Colonic mucosa (tissue), 4 donors: Measurements from ENCODE around the gene GRK3. TPM values are rescaled to one million over a fixed set of nuclear protein-coding genes. Genes with fewer than 3 reads are reported as not detected.

ENCODE experiments used
- DNase-seq: peaks from one replicate; pipeline ENCODE4 v3.0.0-alpha.2; 2020
- H3K27ac ChIP-seq: fragments of 200-600 bp; one replicate; pipeline ENCODE4 v1.8.0; 2021
- H3K27me3 ChIP-seq: fragments of 200-600 bp; one replicate; pipeline ENCODE4 v1.8.0; 2021
- H3K36me3 ChIP-seq: fragments of 200-600 bp; one replicate; pipeline ENCODE4 v1.8.0; 2021
- H3K4me1 ChIP-seq: fragments of 200-600 bp; one replicate; pipeline ENCODE4 v1.8.0; 2021; ENCODE audit warnings: mild to moderate bottlenecking
- H3K4me3 ChIP-seq: fragments of 200-600 bp; one replicate; pipeline ENCODE4 v1.8.0; 2021
- H3K9ac ChIP-seq, 2 donors: one replicate each; pipeline ENCODE4 v1.7.0; 2013; ENCODE audit warnings: control low read depth in 2 of 2, low read depth in 2 of 2, low read length in 2 of 2
- H3K9me3 ChIP-seq: fragments of 200-600 bp; one replicate; pipeline ENCODE4 v1.8.0; 2021
- intact Hi-C: fragments of 100-400 bp; cut with DNase I; formaldehyde crosslinking; loops from one replicate; pipeline ENCODE4 v1.14.1; 2022
- total RNA-seq, 2 donors: library from RNA; stranded (reverse); fragmentation: NEBNext Ultra II Directional in 1 of 2; extraction: Animal tissue kit (Norgen Biotek cat#: 25700) in 1 of 2; gene quantifications; one replicate each; pipeline ENCODE4 v1.2.1, GENCODE V29; 2021
- TF ChIP-seq, protein P1 (sequence below): fragments of 200-600 bp; IDR thresholded peaks from one replicate; pipeline ENCODE4 v1.8.0; 2022; ENCODE audit warnings: antibody characterized with exemption, mild to moderate bottlenecking
- donor health status: healthy.
- donor health status: DM: no; HTN: no; CAD: no.
- donor health status: DM: no; HTN: no; CAD: no.

GRK3 gene
- total RNA-seq, 2 donors from 2014 or later: 2.9 to 5.3 TPM

DNA sequence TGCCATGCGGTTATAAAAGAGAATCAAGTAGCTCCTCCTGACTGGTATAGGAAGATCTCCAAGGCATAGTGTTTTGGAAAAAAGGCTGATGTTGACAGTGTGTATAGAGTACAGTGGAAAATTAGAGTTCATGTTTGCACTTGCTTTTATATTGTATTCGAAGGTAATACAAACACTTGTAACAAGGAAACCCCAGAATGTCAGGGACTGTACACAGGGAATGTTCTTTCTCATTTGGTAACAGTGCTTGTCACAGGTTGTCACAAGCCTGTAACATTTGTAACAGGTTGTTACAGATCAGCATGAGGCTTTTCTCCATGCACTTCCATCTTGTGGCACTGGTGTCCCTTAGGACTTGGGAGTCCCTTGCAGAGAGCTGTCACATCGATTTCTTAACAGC, 64.0 kb downstream of the GRK3 start:
- Histone ChIP-seq H3K4me3 (no peak overlapping the region), H3K4me1 (no peaks in the 10 kb centered on the region), H3K9me3 (no peaks in the 10 kb centered on the region), H3K9ac (no peak overlapping the region), H3K36me3 (no peaks in the 10 kb centered on the region), H3K27ac (no peak overlapping the region), H3K27me3 (no peaks in the 10 kb centered on the region)
- intact Hi-C loops: no loop called here
- TF ChIP-seq, protein P1, sequence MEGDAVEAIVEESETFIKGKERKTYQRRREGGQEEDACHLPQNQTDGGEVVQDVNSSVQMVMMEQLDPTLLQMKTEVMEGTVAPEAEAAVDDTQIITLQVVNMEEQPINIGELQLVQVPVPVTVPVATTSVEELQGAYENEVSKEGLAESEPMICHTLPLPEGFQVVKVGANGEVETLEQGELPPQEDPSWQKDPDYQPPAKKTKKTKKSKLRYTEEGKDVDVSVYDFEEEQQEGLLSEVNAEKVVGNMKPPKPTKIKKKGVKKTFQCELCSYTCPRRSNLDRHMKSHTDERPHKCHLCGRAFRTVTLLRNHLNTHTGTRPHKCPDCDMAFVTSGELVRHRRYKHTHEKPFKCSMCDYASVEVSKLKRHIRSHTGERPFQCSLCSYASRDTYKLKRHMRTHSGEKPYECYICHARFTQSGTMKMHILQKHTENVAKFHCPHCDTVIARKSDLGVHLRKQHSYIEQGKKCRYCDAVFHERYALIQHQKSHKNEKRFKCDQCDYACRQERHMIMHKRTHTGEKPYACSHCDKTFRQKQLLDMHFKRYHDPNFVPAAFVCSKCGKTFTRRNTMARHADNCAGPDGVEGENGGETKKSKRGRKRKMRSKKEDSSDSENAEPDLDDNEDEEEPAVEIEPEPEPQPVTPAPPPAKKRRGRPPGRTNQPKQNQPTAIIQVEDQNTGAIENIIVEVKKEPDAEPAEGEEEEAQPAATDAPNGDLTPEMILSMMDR: no peak
- DNase-seq: no peak

DNA sequence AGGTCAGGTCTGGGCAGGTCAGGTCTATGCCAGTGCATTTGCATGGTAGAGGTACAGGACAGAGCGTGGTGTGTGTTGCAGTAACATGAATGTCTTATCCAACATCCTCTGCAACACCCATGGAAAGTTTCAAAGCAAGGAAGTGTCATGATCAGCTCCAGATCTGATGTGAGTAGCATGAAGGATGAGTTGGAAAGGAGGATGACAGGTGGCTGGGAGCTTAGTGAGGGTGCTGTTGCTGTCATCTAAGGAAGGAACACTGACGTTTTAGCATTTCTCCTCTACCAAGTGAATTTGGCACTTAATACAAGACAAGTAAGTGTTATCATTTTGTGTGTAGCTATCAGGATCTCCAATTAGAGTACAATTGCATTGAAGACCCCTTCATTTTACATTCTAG, 65.1 kb downstream of the GRK3 start:
- no peak overlapping the region for H3K27ac ChIP-seq
- H3K36me3 ChIP-seq: no peaks in the 10 kb centered on the region
- H3K9ac ChIP-seq: no peak overlapping the region
- no peaks in the 10 kb centered on the region for H3K27me3 ChIP-seq
- no peaks in the 10 kb centered on the region for H3K9me3 ChIP-seq
- intact Hi-C loops: no loop called here
- DNase-seq: no peak
- no peaks in the 10 kb centered on the region for H3K4me1 ChIP-seq
- no peak overlapping the region for H3K4me3 ChIP-seq
- TF ChIP-seq, protein P1: no peak

DNA sequence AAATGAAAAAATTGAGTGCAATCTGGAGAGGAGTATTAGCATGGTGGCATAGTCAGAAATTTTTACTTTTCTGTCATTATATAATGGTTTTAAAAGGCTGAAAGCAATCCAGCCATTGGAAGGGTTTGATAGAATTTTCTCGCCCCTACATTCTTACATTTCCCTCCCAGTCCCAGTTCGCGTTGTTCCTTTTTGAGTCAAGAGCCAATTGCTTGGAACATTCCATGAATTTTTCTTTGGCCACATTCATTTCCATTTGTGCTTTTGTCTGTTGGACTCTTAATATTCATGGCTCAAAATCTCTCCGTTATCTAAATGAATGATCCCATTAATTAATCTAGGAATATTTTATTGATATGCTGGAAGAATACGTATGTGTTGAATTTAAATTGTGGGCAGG, 66.0 kb downstream of the GRK3 start:
- no peaks in the 10 kb centered on the region for H3K36me3 ChIP-seq
- intact Hi-C loops: no loop called here
- no peak for DNase-seq
- no peaks in the 10 kb centered on the region for H3K9me3 ChIP-seq
- no peak overlapping the region for H3K4me3 ChIP-seq
- no peaks in the 10 kb centered on the region for H3K27me3 ChIP-seq
- no peak overlapping the region for H3K9ac ChIP-seq
- H3K4me1 ChIP-seq: no peaks in the 10 kb centered on the region
- TF ChIP-seq, protein P1: no peak
- H3K27ac ChIP-seq: no peak overlapping the region

DNA sequence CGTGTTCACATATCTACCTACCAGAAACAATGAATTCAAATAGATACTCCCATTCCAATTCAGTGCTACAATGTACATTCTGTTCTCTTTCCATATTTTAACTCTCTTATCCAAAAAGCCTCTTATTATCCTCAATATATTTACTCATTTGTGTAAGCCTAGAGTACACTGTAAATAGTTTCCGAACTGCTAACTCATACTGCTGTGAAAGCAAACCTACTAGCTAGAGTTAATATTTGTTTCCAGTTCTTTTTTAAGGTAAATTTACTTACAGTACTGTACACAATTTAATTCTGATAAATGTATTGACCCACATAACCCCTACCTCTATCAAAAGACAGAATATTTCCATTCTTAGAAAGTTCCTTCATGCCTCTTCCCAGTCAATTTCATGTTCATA, 71.8 kb downstream of the GRK3 start:
- Histone ChIP-seq H3K36me3 (no peaks in the 10 kb centered on the region), H3K9me3 (no peaks in the 10 kb centered on the region), H3K4me1 (no peaks in the 10 kb centered on the region), H3K27me3 (no peaks in the 10 kb centered on the region), H3K27ac (no peak overlapping the region), H3K9ac (no peak overlapping the region), H3K4me3 (no peak overlapping the region)
- DNase-seq: no peak
- intact Hi-C loops: no loop called here
- TF ChIP-seq, protein P1: no peak

DNA sequence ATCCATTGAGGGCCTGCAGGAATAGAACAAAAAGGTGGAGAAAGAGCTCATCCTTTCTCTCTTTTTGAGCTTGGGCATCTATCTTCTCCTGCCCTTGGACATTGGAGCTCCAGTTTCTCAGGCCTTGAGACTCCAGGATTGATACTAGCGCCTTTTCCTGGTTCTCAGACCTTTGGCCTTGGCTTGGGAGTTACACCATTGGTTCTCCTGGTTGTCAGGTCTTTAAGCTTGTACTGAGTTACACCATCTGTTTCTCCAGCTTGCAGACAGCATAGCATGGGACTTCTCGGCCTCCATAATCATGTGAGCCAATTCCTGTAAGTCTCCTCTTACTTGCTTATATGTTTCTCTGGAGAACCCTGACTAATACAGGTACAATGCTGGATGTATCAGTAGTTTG, 72.6 kb downstream of the GRK3 start:
- H3K27me3 ChIP-seq: no peaks in the 10 kb centered on the region

More for the DNA sequence above, 72.6 kb downstream of the GRK3 start:
- Histone ChIP-seq H3K27ac (no peak overlapping the region), H3K9ac (no peak overlapping the region), H3K4me3 (no peak overlapping the region), H3K4me1 (no peaks in the 10 kb centered on the region), H3K36me3 (no peaks in the 10 kb centered on the region), H3K9me3 (no peaks in the 10 kb centered on the region)
- TF ChIP-seq, protein P1: no peak
- DNase-seq: no peak
- intact Hi-C loops: no loop called here
